NT2/D1 (cell line): ENCODE results near the gene IL22.

Source experiments
- SUZ12 ChIP-seq: IDR thresholded peaks from 2 replicates; pipeline ENCODE4 v1.6.1; 2011; ENCODE audit not compliant: insufficient read length, insufficient read depth; ENCODE audit errors: extremely low read depth
- YY1 ChIP-seq: IDR thresholded peaks from 2 replicates; pipeline ENCODE4 v1.6.1; 2011; ENCODE audit not compliant: insufficient read length, insufficient read depth

GRCh38 chr12:68223067-68223747, 30.2 kb downstream of the IL22 start:
- TF ChIP-seq SUZ12 (no peak), YY1 (no peak)
